Retina (tissue), 1 donor: ENCODE measurements around the gene CLCNKA.
"Not testable (repeated sequence)": the region's sequence is repeated elsewhere in the genome, so short reads cannot be mapped to it uniquely, and the experiment has no call there.

Source experiments
- DNase-seq: peaks from one replicate; pipeline ENCODE4 v3.0.0-alpha.2; 2016

CLCNKA gene

GRCh38 chr1:16018308-16018707 is 3.5 kb upstream of the CLCNKA start:
- DNase-seq, result no peak

GRCh38 chr1:16018749-16019643 is 2.8 kb upstream of the CLCNKA start:
- DNase-seq, result no peak

- DNase-seq, result no peak
These were observed 2.1 kb upstream of the CLCNKA start for GRCh38 chr1:16019644-16020277.

GRCh38 chr1:16020325-16020724 is 1.5 kb upstream of the CLCNKA start:
- no peak for DNase-seq

DNA sequence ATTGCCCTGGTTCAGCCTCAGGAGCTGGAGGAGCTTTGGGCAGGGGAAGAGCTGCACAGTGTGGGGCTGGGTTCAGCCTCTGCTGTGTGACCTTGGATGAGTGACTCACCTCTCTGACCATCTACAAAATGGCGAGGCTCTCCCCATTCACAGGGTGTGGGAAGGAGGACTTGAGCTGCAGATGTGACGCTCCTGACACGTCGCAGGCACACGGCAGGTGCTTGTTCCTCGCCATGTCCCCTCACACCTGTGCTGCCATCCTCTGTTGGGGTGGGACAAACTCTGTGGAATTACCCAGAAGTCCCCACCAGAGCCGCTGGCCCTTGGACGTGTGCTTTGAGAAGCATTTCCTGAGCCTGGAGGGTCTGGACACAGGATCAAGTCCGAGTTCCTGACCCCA is 958 bp upstream of the CLCNKA start:
- not testable (repeated sequence) for DNase-seq

DNA sequence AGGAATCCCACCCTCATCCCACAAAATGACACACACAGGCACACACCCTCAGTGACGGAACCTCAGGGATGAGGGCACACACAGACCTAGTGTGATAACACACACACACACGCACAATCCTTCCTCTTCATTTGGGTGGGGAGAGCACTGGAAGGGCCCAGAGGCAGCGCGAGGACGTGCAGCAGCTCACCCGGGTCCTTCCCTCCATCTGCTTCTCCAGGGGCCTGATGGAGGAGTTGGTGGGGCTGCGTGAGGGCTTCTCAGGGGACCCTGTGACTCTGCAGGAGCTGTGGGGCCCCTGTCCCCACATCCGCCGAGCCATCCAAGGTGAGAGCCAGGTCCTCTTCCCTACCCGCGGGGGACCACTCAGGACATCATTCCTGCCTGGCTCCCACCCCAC is 557 bp downstream of the CLCNKA start:
- no peak for DNase-seq

GRCh38 chr1:16023050-16023653 is 1.3 kb downstream of the CLCNKA start:
- DNase-seq, result no peak

DNA sequence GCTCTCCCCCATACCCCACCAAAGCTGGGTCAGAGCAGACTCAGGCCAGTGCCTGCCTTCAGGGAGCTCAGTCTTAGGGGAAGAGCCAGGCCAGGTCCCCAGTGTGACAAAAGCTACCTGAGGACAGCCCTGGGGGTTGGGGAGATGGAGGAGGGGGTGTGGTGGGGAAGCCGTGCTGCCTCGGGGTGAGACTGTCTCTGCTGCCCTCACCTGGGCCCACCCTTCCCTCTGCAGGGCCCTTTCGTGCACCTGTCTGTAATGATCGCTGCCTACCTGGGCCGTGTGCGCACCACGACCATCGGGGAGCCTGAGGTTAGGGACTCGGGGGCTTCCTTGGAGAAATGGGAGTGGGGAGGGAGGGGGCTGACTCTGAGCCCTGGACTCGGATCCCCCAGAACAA is 4.5 kb downstream of the CLCNKA start:
- DNase-seq, result not testable (repeated sequence)

DNA sequence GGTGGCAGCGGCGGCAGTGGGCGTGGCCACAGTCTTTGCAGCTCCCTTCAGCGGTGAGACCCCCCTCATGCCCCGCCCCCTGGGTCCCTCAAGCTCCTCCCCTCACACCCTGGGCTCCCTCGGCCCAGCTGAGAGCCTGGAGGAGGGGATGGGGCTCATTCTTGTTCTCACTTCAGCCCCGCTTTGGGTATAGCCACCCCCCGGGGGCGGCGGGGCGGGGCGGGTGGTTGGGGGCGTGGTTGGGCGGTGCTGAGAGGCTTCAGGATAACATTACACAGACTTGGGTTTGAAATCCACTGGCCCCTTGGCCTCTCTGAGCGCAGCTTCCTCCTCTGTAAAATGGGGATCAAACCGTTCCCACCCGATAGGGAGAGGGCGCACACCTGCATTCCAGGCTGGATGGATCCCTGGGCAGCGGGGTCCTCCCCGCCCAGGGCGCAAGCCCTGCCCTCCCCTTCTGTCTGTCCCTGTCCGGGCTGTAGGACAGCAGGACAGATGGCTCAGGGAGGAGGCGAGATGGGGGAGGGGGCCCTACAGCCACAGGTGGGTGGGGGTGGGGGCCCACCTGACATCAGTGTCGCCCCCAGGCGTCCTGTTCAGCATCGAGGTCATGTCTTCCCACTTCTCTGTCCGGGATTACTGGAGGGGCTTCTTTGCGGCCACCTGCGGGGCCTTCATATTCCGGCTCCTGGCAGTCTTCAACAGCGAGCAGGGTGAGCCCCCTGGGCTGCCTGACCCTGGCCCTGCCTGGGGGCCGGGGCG is 5.1 kb downstream of the CLCNKA start:
- DNase-seq, result no peak

- DNase-seq, result no peak
These were observed 6.6 kb downstream of the CLCNKA start for GRCh38 chr1:16028237-16029002.

DNA sequence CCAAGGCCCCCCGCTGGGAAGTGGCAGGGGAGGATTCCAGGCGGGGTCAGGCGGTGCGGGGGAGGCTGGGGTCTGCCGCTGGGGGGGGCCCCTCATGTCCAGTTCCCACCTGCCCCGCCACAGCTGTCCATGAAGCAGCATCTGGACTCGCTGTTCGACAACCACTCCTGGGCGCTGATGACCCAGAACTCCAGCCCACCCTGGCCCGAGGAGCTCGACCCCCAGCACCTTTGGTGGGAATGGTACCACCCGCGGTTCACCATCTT is 7.1 kb downstream of the CLCNKA start:
- DNase-seq, result not testable (repeated sequence)

- DNase-seq, result no peak
These were observed 7.5 kb downstream of the CLCNKA start for GRCh38 chr1:16029288-16029687.

- no peak for DNase-seq
These were observed 9.7 kb downstream of the CLCNKA start for GRCh38 chr1:16031551-16031950.

DNA sequence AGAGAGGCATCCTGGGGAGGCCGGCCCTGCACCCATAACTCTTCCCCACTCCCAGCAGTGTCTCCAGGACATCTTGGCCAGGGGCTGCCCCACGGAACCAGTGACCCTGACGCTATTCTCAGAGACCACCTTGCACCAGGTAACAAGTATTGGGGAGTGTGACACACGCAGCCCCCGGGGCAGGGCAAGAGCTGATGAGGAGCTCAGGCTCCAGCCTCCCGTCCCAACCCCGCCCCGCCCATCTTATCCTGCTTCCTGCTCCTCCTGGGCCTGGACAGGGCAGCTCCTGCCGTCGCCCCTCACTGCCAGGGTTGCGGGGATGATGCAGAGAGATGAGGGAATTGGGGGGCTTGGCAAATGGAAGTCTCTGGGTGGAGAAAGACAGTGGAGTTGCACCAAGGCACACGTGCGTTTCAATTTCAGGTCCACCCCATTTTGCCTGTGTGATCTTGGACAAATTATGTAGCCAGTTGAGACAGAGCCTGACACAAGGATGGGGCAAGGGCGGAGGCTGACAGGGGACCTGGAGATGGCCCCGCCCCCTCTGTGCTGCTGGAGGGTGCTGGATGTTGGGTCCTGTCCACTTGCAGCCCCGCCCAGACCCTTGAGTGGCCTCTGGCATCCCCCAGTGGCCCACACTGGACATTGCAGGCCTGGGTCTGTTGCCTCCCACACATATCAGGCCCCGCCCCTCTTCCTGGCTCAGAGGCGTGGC is 10.7 kb downstream of the CLCNKA start:
- peak; percentile 92 for DNase-seq

DNA sequence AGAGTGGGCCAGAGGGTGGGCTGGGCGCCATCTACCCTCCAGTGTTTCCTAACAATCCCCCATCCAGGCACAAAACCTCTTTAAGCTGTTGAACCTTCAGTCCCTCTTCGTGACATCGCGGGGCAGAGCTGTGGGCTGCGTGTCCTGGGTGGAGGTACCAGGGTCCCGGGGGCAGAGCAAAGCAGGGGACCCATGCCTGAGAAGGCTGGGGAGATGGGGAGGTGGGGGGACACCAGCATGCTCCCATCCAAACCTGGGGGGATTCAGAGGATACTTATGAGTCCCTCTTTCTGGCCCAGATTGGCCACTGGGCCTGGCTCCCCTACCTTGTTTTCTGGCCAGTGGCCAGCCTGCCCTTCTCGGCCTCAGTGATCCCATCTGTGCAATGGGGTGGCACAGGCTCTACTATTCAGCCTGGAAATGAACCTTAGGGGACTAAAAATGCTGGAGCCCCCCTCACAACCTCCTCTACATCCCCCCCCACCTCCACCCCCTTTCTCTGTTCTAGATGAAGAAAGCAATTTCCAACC is 11.3 kb downstream of the CLCNKA start:
- DNase-seq, result not testable (repeated sequence)

GRCh38 chr1:16036461-16036860 is 14.6 kb downstream of the CLCNKA start:
- DNase-seq, result not testable (repeated sequence)

DNA sequence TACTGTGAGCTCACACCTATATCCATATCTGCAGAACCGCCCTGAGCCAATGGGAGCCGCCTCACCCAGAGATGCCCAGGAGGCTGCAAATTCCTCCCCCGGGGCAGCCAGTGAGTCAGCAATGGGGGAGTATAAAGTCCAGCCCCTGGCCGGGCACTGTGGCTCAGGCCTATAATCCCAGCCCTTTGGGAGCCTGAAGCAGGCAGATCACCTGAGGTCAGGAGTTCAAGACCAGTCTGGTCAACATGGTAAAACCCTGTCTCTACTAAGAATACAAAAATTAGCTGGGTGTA is 16.7 kb downstream of the CLCNKA start:
- no peak for DNase-seq

- DNase-seq, result not testable (repeated sequence)
These were observed 18.0 kb downstream of the CLCNKA start for GRCh38 chr1:16039871-16040270.

- DNase-seq, result no peak
These were observed 19.4 kb downstream of the CLCNKA start for GRCh38 chr1:16041200-16041599.

- DNase-seq, result no peak
These were observed 20.3 kb downstream of the CLCNKA start for GRCh38 chr1:16042096-16042495.

- not testable (repeated sequence) for DNase-seq
These were observed 20.8 kb downstream of the CLCNKA start for GRCh38 chr1:16042654-16043053.

DNA sequence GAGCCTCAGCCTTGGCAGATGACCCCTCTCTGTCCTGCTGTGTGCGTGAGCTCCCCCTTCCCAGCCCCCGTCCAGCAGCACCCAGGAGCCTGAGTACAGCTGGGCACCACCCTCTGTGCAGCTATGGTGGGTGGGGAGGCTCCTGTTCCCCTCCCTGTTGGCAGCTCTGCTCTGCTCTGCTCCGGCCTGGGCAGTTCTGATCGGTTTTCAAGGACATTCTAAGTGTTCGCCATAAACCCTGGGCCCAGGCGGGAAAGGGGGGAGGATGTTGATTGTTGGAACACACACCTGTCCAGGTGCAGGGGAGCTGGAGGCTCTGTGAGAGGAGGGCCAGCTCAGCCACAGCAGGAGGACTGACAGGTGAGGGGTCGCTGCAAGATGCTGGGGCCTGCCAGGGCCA is 21.7 kb downstream of the CLCNKA start, which contains the start of gene CLCNKB:
Gene CLCNKB, plus strand, starts transcription at position 262 of the 400 bp plus-strand sequence. CDS start 711 bp downstream, outside the sequence.
- no peak for DNase-seq
